NK-92 treated with Interleukin-12 subunit alpha and Interleukin-12 subunit beta, amount 100 ng/mL, for 24 hours (cell line): ENCODE data around the gene RHEBL1.
A peak's percentile ranks its signal among the peaks of the same experiment; 100 is the strongest.

ENCODE experiments used
- DNase-seq: peaks from one replicate; lab custom pipeline; 2025; lab: John Stamatoyannopoulos, UW

Gene RHEBL1

GRCh38 chr12:49019443-49020324, 50.1 kb downstream of the RHEBL1 start:
- no peak for DNase-seq

GRCh38 chr12:49019120-49019430, 50.7 kb downstream of the RHEBL1 start:
- no peak for DNase-seq

GRCh38 chr12:49018261-49019119, 51.3 kb downstream of the RHEBL1 start, which contains the start of gene PRKAG1:
Gene PRKAG1 (minus strand): TSS chr12:49018776. CDS start chr12:49018740, 36 bp downstream.
- peak; percentile 89 for DNase-seq

GRCh38 chr12:49017891-49018260, 51.9 kb downstream of the RHEBL1 start:
- peak; percentile 36 for DNase-seq

- no peak for DNase-seq
Observed at GRCh38 chr12:49015196-49015595, 54.6 kb downstream of the RHEBL1 start.
